H9 (cell line): ENCODE measurements around the gene SLC25A25. TPM values are rescaled to one million over a fixed set of nuclear protein-coding genes. Genes with fewer than 3 reads are reported as not detected.
"Not testable (repeated sequence)": the region's sequence is repeated elsewhere in the genome, so short reads cannot be mapped to it uniquely, and the experiment has no call there.

Experiments used
- DNase-seq: peaks from one replicate; pipeline ENCODE4 v3.0.0-alpha.2; 2017
- H2AFZ ChIP-seq: one replicate; pipeline ENCODE4 v1.6.1; 2013; ENCODE audit warnings: mild to moderate bottlenecking, low read length, control low read depth, moderate library complexity
- H2AK5ac ChIP-seq: 2 replicates; pipeline ENCODE4 v1.6.1; 2013; ENCODE audit warnings: low read length, control low read depth, mixed read lengths; ENCODE audit not compliant: insufficient read length
- H2BK120ac ChIP-seq: one replicate; pipeline ENCODE4 v1.6.1; 2013; ENCODE audit warnings: low read depth, mild to moderate bottlenecking, low read length, control low read depth, inconsistent platforms; ENCODE audit not compliant: poor library complexity, severe bottlenecking
- H2BK12ac ChIP-seq: 2 replicates; pipeline ENCODE4 v1.6.1; 2013; ENCODE audit warnings: low read length, control low read depth, mixed read lengths, low read depth; ENCODE audit not compliant: insufficient read length
- H2BK15ac ChIP-seq: 2 replicates; pipeline ENCODE4 v1.6.1; 2013; ENCODE audit warnings: low read depth, low read length, control low read depth
- H2BK20ac ChIP-seq: one replicate; pipeline ENCODE4 v1.6.1; 2013; ENCODE audit warnings: low read depth, mild to moderate bottlenecking, low read length, control low read depth, inconsistent platforms; ENCODE audit not compliant: poor library complexity, severe bottlenecking
- H2BK5ac ChIP-seq: 2 replicates; pipeline ENCODE4 v1.6.1; 2013; ENCODE audit warnings: low read length, control low read depth, mixed read lengths; ENCODE audit not compliant: insufficient read length
- H3K14ac ChIP-seq: 2 replicates; pipeline ENCODE4 v1.6.1; 2013; ENCODE audit warnings: low read length, control low read depth; ENCODE audit not compliant: insufficient read depth
- H3K18ac ChIP-seq: 2 replicates; pipeline ENCODE4 v1.6.1; 2013; ENCODE audit warnings: low read depth, mild to moderate bottlenecking, mixed read lengths, low read length, control low read depth; ENCODE audit not compliant: insufficient read length
- H3K23ac ChIP-seq: 2 replicates; pipeline ENCODE4 v1.6.1; 2013; ENCODE audit warnings: low read length, control low read depth, mixed read lengths, low read depth; ENCODE audit not compliant: insufficient read length
- H3K23me2 ChIP-seq: 2 replicates; pipeline ENCODE4 v1.6.1; 2013; ENCODE audit warnings: low read depth, mild to moderate bottlenecking, mixed read lengths, low read length, control low read depth; ENCODE audit not compliant: insufficient read length, poor library complexity, severe bottlenecking
- H3K27ac ChIP-seq: 2 replicates; pipeline ENCODE4 v1.5.1; 2013; ENCODE audit warnings: low read length, control low read depth, mixed read lengths, low read depth; ENCODE audit not compliant: insufficient read length
- H3K27me3 ChIP-seq: 2 replicates; pipeline ENCODE4 v1.6.1; 2013; ENCODE audit warnings: low read length, control low read depth, inconsistent platforms; ENCODE audit not compliant: insufficient read depth
- H3K4ac ChIP-seq: 2 replicates; pipeline ENCODE4 v1.6.1; 2013; ENCODE audit warnings: low read depth, mild to moderate bottlenecking, control low read depth, inconsistent platforms, low read length, moderate library complexity
- H3K4me1 ChIP-seq: 2 replicates; pipeline ENCODE4 v1.6.1; 2013; ENCODE audit warnings: low read length, control low read depth, inconsistent platforms; ENCODE audit not compliant: insufficient read depth
- H3K4me2 ChIP-seq: 2 replicates; pipeline ENCODE4 v1.6.1; 2013; ENCODE audit warnings: low read length, control low read depth, mixed read lengths; ENCODE audit not compliant: insufficient read length, insufficient read depth
- H3K56ac ChIP-seq: 2 replicates; pipeline ENCODE4 v1.6.1; 2013; ENCODE audit warnings: low read depth, mild to moderate bottlenecking, mixed read lengths, low read length, control low read depth; ENCODE audit not compliant: insufficient read length
- H3K79me1 ChIP-seq: 2 replicates; pipeline ENCODE4 v1.6.1; 2013; ENCODE audit warnings: low read depth, mild to moderate bottlenecking, moderate library complexity, low read length, control low read depth, inconsistent platforms; ENCODE audit not compliant: insufficient read depth, poor library complexity, severe bottlenecking
- H3K79me2 ChIP-seq: 2 replicates; pipeline ENCODE4 v1.6.1; 2013; ENCODE audit warnings: low read length, control low read depth, inconsistent platforms; ENCODE audit not compliant: insufficient read depth
- H3K9ac ChIP-seq: 2 replicates; pipeline ENCODE4 v1.6.1; 2013; ENCODE audit warnings: low read length, control low read depth, mixed read lengths; ENCODE audit not compliant: insufficient read length; ENCODE audit errors: extremely low read depth
- H3K9me3 ChIP-seq: one replicate; pipeline ENCODE4 v1.6.1; 2013; ENCODE audit warnings: low read depth, low read length, inconsistent platforms; ENCODE audit not compliant: control insufficient read depth
- H3T11ph ChIP-seq: one replicate; pipeline ENCODE4 v1.6.1; 2013; ENCODE audit warnings: mild to moderate bottlenecking, low read length, control low read depth, inconsistent platforms
- H4K20me1 ChIP-seq: one replicate; pipeline ENCODE4 v1.6.1; 2013; ENCODE audit not compliant: control insufficient read depth, insufficient read length, insufficient read depth
- H4K5ac ChIP-seq: 2 replicates; pipeline ENCODE4 v1.6.1; 2013; ENCODE audit warnings: low read depth, mild to moderate bottlenecking, mixed read lengths, low read length, control low read depth; ENCODE audit not compliant: insufficient read length
- H4K8ac ChIP-seq: replicated peaks from 2 replicates; pipeline ENCODE4 v1.6.1; 2013; ENCODE audit warnings: low read length, control low read depth, mixed read lengths, low read depth; ENCODE audit not compliant: insufficient read length
- H4K91ac ChIP-seq: 2 replicates; pipeline ENCODE4 v1.6.1; 2013; ENCODE audit warnings: low read depth, mild to moderate bottlenecking, moderate library complexity, mixed read lengths, low read length, control low read depth; ENCODE audit not compliant: insufficient read length
- H3K27ac Mint-ChIP-seq, 3 experiments: 2 replicates in 2 of 3; 3 replicates in 1 of 3; pipeline ENCODE4 v1.8.0; 2020 to 2021; ENCODE audit warnings: mixed read lengths in 3 of 3, mild to moderate bottlenecking in 1 of 3, moderate library complexity in 1 of 3
- H3K27me3 Mint-ChIP-seq: 2 replicates; pipeline ENCODE4 v1.8.0; 2021; ENCODE audit warnings: low read depth, mild to moderate bottlenecking, moderate library complexity, mixed read lengths
- H3K36me3 Mint-ChIP-seq, 3 experiments: 2 replicates in 2 of 3; 3 replicates in 1 of 3; pipeline ENCODE4 v1.8.0; 2020 to 2021; ENCODE audit warnings: low read depth in 3 of 3, mixed read lengths in 3 of 3; ENCODE audit not compliant: insufficient read depth in 1 of 3
- H3K4me1 Mint-ChIP-seq, 2 experiments: 2 replicates each; pipeline ENCODE4 v1.8.0; 2020; ENCODE audit warnings: mixed read lengths in 2 of 2
- H3K4me3 Mint-ChIP-seq, 2 experiments: 2 replicates in 1 of 2; 3 replicates in 1 of 2; pipeline ENCODE4 v1.8.0; 2020 to 2021; ENCODE audit warnings: mild to moderate bottlenecking in 2 of 2, mixed read lengths in 2 of 2, moderate library complexity in 1 of 2
- H3K9me3 Mint-ChIP-seq, 2 experiments: 2 replicates in 1 of 2; 3 replicates in 1 of 2; pipeline ENCODE4 v1.8.0; 2020; ENCODE audit warnings: mild to moderate bottlenecking in 2 of 2, mixed read lengths in 2 of 2, moderate library complexity in 1 of 2
- WGBS: extraction: QIAGEN DNeasy Blood & Tissue Kit; methylation state at CpG from one replicate; pipeline ENCODE4 v1.1.7; 2013; ENCODE audit warnings: missing lambda C conversion rate, low lambda C conversion rate, mixed read lengths; ENCODE audit not compliant: insufficient read length; ENCODE audit errors: extremely low coverage; 5-methylcytosine and 5-hydroxymethylcytosine counted together
- total RNA-seq: library from RNA; stranded (reverse); gene quantifications from 2 replicates; pipeline ENCODE4 v1.2.1, GENCODE V29; 2021

Gene SLC25A25
- total RNA-seq, 1 experiment from 2014 or later: 16.9 TPM

DNA sequence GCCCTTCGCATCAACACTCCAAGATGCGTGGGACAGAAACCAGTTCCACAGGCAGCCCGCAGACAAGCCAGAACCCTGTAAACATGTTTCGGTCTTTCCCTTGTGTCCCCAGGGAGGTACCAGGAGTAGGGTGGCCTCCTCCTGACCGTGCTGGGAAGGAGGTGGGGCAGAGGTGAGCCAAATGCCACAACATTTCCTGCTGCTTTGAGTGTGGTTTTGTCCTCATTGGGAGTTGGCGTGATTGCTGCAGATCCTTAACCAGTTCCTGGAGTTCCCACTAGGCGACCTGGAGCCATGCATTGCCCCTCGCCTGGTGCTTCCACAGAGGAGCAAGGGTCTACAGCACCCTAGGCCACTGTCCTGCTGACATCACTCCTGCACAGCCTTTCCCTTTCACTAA is 67.5 kb downstream of the SLC25A25 start:
- not testable (repeated sequence) for H4K91ac ChIP-seq, H3K27me3 ChIP-seq, H2AK5ac ChIP-seq, H2BK120ac ChIP-seq, H3K9me3 Mint-ChIP-seq, H4K8ac ChIP-seq, H3K56ac ChIP-seq, H3K4me2 ChIP-seq, H3K4ac ChIP-seq, H2BK5ac ChIP-seq, H3K9me3 ChIP-seq, H2BK15ac ChIP-seq, H3K23ac ChIP-seq, H3K14ac ChIP-seq, H3K23me2 ChIP-seq, H2AFZ ChIP-seq, H4K20me1 ChIP-seq, H3K27ac Mint-ChIP-seq, H3K27ac ChIP-seq, H3K79me1 ChIP-seq, H3K4me1 ChIP-seq, H3K79me2 ChIP-seq, H3T11ph ChIP-seq, H3K4me3 Mint-ChIP-seq, H3K9ac ChIP-seq, H3K36me3 Mint-ChIP-seq, H2BK12ac ChIP-seq, H2BK20ac ChIP-seq, H4K5ac ChIP-seq
- peak; percentile 24 for DNase-seq
- H3K4me1 Mint-ChIP-seq: peaks cover 8 to 11% of the 10 kb centered on the region in 2 experiments
- peaks cover 54% of the 10 kb centered on the region for H3K27me3 Mint-ChIP-seq
- H3K18ac ChIP-seq: peak overlapping the region; percentile 64
- no CpG with 5 or more reads among the region's 8 CpGs for WGBS
